ENCODE measurements around the gene WNT2.

Gene WNT2

GRCh38 chr7:117322741-117323304, at the start of gene WNT2:
Gene WNT2, minus strand, starts transcription at chr7:117323058. Its CDS starts 69 bp downstream, at chr7:117322989.
- Mint-ChIP-seq H3K27ac (no peak within 1 kb of the TSS), H3K36me3 (no peaks in the 10 kb centered on the region), H3K4me3 (no peak within 1 kb of the TSS), H3K9me3 (no peaks in the 10 kb centered on the region), H3K4me1 (peaks cover 5% of the 10 kb centered on the region), H3K27me3 (peaks cover 21% of the 10 kb centered on the region)
- no peak for ATAC-seq (ENCODE audit: low read depth)
- DNase-seq (ENCODE audit: low spot score in 2 of 2) = no peak

- ATAC-seq (ENCODE audit: low read depth) (no peak), DNase-seq (ENCODE audit: low spot score in 2 of 2) (no peak)
- H3K4me3 Mint-ChIP-seq = no peak overlapping the region
- no peaks in the 10 kb centered on the region for H3K27me3 Mint-ChIP-seq
- no peaks in the 10 kb centered on the region for H3K36me3 Mint-ChIP-seq
- H3K27ac Mint-ChIP-seq = no peak overlapping the region
- H3K4me1 Mint-ChIP-seq = no peaks in the 10 kb centered on the region
- H3K9me3 Mint-ChIP-seq = peaks cover 2% of the 10 kb centered on the region
These were observed 49.2 kb upstream of the WNT2 start for GRCh38 chr7:117372073-117372472.

GRCh38 chr7:117364339-117365080, 41.7 kb upstream of the WNT2 start:
- H3K4me3 Mint-ChIP-seq = no peak overlapping the region
- peaks cover 4% of the 10 kb centered on the region for H3K27me3 Mint-ChIP-seq
- ATAC-seq (ENCODE audit: low read depth) = no peak
- no peak overlapping the region for H3K27ac Mint-ChIP-seq
- H3K4me1 Mint-ChIP-seq = no peaks in the 10 kb centered on the region
- no peaks in the 10 kb centered on the region for H3K36me3 Mint-ChIP-seq
- H3K9me3 Mint-ChIP-seq = no peaks in the 10 kb centered on the region
- no peak for DNase-seq (ENCODE audit: low spot score in 2 of 2)

GRCh38 chr7:117362294-117362888, 39.5 kb upstream of the WNT2 start:
- no peaks in the 10 kb centered on the region for H3K36me3 Mint-ChIP-seq
- ATAC-seq (ENCODE audit: low read depth) (no peak), DNase-seq (ENCODE audit: low spot score in 2 of 2) (no peak)
- no peak overlapping the region for H3K27ac Mint-ChIP-seq
- H3K4me3 Mint-ChIP-seq = no peak overlapping the region
- no peaks in the 10 kb centered on the region for H3K4me1 Mint-ChIP-seq
- H3K9me3 Mint-ChIP-seq = peaks cover 2% of the 10 kb centered on the region
- H3K27me3 Mint-ChIP-seq = peaks cover 5% of the 10 kb centered on the region

GRCh38 chr7:117350027-117350426, 27.2 kb upstream of the WNT2 start:
- no peak overlapping the region for H3K27ac Mint-ChIP-seq
- no peaks in the 10 kb centered on the region for H3K36me3 Mint-ChIP-seq
- H3K9me3 Mint-ChIP-seq = no peaks in the 10 kb centered on the region
- no peaks in the 10 kb centered on the region for H3K4me1 Mint-ChIP-seq
- ATAC-seq (ENCODE audit: low read depth) = no peak
- no peak for DNase-seq (ENCODE audit: low spot score in 2 of 2)
- no peak overlapping the region for H3K4me3 Mint-ChIP-seq
- H3K27me3 Mint-ChIP-seq = peaks cover 4% of the 10 kb centered on the region

- Mint-ChIP-seq H3K27me3 (peaks cover 4% of the 10 kb centered on the region), H3K27ac (no peak overlapping the region), H3K4me3 (no peak overlapping the region), H3K4me1 (no peaks in the 10 kb centered on the region), H3K36me3 (no peaks in the 10 kb centered on the region), H3K9me3 (no peaks in the 10 kb centered on the region)
- no peak for ATAC-seq (ENCODE audit: low read depth)
- no peak for DNase-seq (ENCODE audit: low spot score in 2 of 2)
These were observed 26.7 kb upstream of the WNT2 start for GRCh38 chr7:117349570-117349969.

- Mint-ChIP-seq H3K36me3 (no peaks in the 10 kb centered on the region), H3K9me3 (no peaks in the 10 kb centered on the region), H3K4me1 (no peaks in the 10 kb centered on the region), H3K27ac (no peak overlapping the region), H3K4me3 (no peak overlapping the region), H3K27me3 (peaks cover 4% of the 10 kb centered on the region)
- DNase-seq (ENCODE audit: low spot score in 2 of 2) = no peak
- ATAC-seq (ENCODE audit: low read depth) = no peak
These were observed 25.3 kb upstream of the WNT2 start for GRCh38 chr7:117347962-117348672.

GRCh38 chr7:117347480-117347879, 24.6 kb upstream of the WNT2 start:
- H3K27ac Mint-ChIP-seq = no peak overlapping the region

GRCh38 chr7:117346161-117346560, 23.3 kb upstream of the WNT2 start:
- Mint-ChIP-seq H3K4me3 (no peak overlapping the region), H3K27ac (no peak overlapping the region), H3K27me3 (peaks cover 4% of the 10 kb centered on the region), H3K9me3 (no peaks in the 10 kb centered on the region), H3K36me3 (no peaks in the 10 kb centered on the region), H3K4me1 (no peaks in the 10 kb centered on the region)
- DNase-seq (ENCODE audit: low spot score in 2 of 2) (no peak), ATAC-seq (ENCODE audit: low read depth) (no peak)

More at GRCh38 chr7:117347480-117347879, 24.6 kb upstream of the WNT2 start:
- Mint-ChIP-seq H3K9me3 (no peaks in the 10 kb centered on the region), H3K4me3 (no peak overlapping the region), H3K4me1 (no peaks in the 10 kb centered on the region), H3K27me3 (peaks cover 4% of the 10 kb centered on the region), H3K36me3 (no peaks in the 10 kb centered on the region)
- no peak for DNase-seq (ENCODE audit: low spot score in 2 of 2)
- ATAC-seq (ENCODE audit: low read depth) = no peak

GRCh38 chr7:117338020-117338419, 15.2 kb upstream of the WNT2 start:
- no peak overlapping the region for H3K4me3 Mint-ChIP-seq
- peaks cover 2% of the 10 kb centered on the region for H3K27me3 Mint-ChIP-seq
- no peak overlapping the region for H3K27ac Mint-ChIP-seq
- ATAC-seq (ENCODE audit: low read depth) (no peak), DNase-seq (ENCODE audit: low spot score in 2 of 2) (no peak)
- H3K9me3 Mint-ChIP-seq = no peaks in the 10 kb centered on the region
- H3K36me3 Mint-ChIP-seq = no peaks in the 10 kb centered on the region
- H3K4me1 Mint-ChIP-seq = no peaks in the 10 kb centered on the region

- Mint-ChIP-seq H3K36me3 (no peaks in the 10 kb centered on the region), H3K9me3 (peaks cover 6% of the 10 kb centered on the region), H3K4me3 (no peak overlapping the region)
These were observed 10.3 kb upstream of the WNT2 start for GRCh38 chr7:117333168-117333567.

GRCh38 chr7:117332031-117332430, 9.2 kb upstream of the WNT2 start:
- Mint-ChIP-seq H3K4me1 (no peaks in the 10 kb centered on the region), H3K36me3 (no peaks in the 10 kb centered on the region), H3K27me3 (no peaks in the 10 kb centered on the region), H3K4me3 (no peak overlapping the region), H3K27ac (no peak overlapping the region), H3K9me3 (peaks cover 6% of the 10 kb centered on the region)
- ATAC-seq (ENCODE audit: low read depth) (no peak), DNase-seq (ENCODE audit: low spot score in 2 of 2) (no peak)

More at GRCh38 chr7:117333168-117333567, 10.3 kb upstream of the WNT2 start:
- no peak for DNase-seq (ENCODE audit: low spot score in 2 of 2)
- Mint-ChIP-seq H3K27ac (no peak overlapping the region), H3K4me1 (no peaks in the 10 kb centered on the region), H3K27me3 (peaks cover 2% of the 10 kb centered on the region)
- ATAC-seq (ENCODE audit: low read depth) = no peak

- peaks cover 4% of the 10 kb centered on the region for H3K9me3 Mint-ChIP-seq
- peaks cover 19% of the 10 kb centered on the region for H3K27me3 Mint-ChIP-seq
- H3K27ac Mint-ChIP-seq = no peak overlapping the region
- DNase-seq (ENCODE audit: low spot score in 2 of 2) = no peak
- H3K4me3 Mint-ChIP-seq = no peak overlapping the region
- H3K4me1 Mint-ChIP-seq = peaks cover 5% of the 10 kb centered on the region
- no peaks in the 10 kb centered on the region for H3K36me3 Mint-ChIP-seq
- no peak for ATAC-seq (ENCODE audit: low read depth)
These were observed 3.0 kb upstream of the WNT2 start for GRCh38 chr7:117325836-117326235.

GRCh38 chr7:117324960-117325359, 2.1 kb upstream of the WNT2 start:
- ATAC-seq (ENCODE audit: low read depth) = no peak
- H3K9me3 Mint-ChIP-seq = peaks cover 2% of the 10 kb centered on the region
- H3K36me3 Mint-ChIP-seq = no peaks in the 10 kb centered on the region
- DNase-seq (ENCODE audit: low spot score in 2 of 2) = no peak
- peaks cover 5% of the 10 kb centered on the region for H3K4me1 Mint-ChIP-seq
- peaks cover 21% of the 10 kb centered on the region for H3K27me3 Mint-ChIP-seq
- no peak overlapping the region for H3K4me3 Mint-ChIP-seq
- H3K27ac Mint-ChIP-seq = no peak overlapping the region

Measured in memory B cell (primary cell).